ENCODE measurements around the gene HYDIN.

Gene HYDIN

GRCh38 chr16:70790815-70791214 is 439.7 kb downstream of the HYDIN start:
- no peak for TF ChIP-seq CTCF (IDR thresholded peaks at IDR 0.05)

GRCh38 chr16:70789595-70790447 is 440.7 kb downstream of the HYDIN start:
- TF ChIP-seq CTCF (IDR thresholded peaks at IDR 0.05) = no peak

GRCh38 chr16:70788668-70789594 is 441.6 kb downstream of the HYDIN start:
- no peak for TF ChIP-seq CTCF (IDR thresholded peaks at IDR 0.05)

GRCh38 chr16:70786020-70786755 is 444.3 kb downstream of the HYDIN start:
- no peak for TF ChIP-seq CTCF (IDR thresholded peaks at IDR 0.05)

GRCh38 chr16:70784692-70785555 is 445.6 kb downstream of the HYDIN start:
- no peak for TF ChIP-seq CTCF (IDR thresholded peaks at IDR 0.05)

GRCh38 chr16:70782237-70782636 is 448.3 kb downstream of the HYDIN start:
- no peak for TF ChIP-seq CTCF (IDR thresholded peaks at IDR 0.05)
